Measurements from ENCODE around the gene LAMB4. TPM values are rescaled to one million over a fixed set of nuclear protein-coding genes. Genes with fewer than 3 reads are reported as not detected.

Gene LAMB4
- polyA plus RNA-seq, 2 of the 4 experiments (the other 2 are of a cell fraction), result 0.13 to 0.19 TPM

- Histone ChIP-seq H3K4me2 (no peak overlapping the region), H3K27ac (no peak overlapping the region), H3K4me3 (no peak overlapping the region), H3K4me1 (peaks cover 7% of the 10 kb centered on the region; the same call in 1 of the 3 replicates), H3K9me3 (no peaks in the 10 kb centered on the region)
- no peak for FAIRE-seq
- DNase-seq (ENCODE audit: low read depth in 1 of 2, low spot score in 1 of 2), result no peak
- ATAC-seq, result no peak
- CTCF ChIA-PET, result interaction anchor here (0.6 to 2.1 kb wide), 19 partner anchors 10 to 684 kb away, joined by 3 to 19 read pairs (median 4); partner anchors contain the start of gene CBLL1
- POLR2A ChIA-PET, result no interaction called here
- WGBS (ENCODE audit: missing lambda C conversion rate), result 93% methylated on average over 6 of the region's 6 CpGs
- TF ChIP-seq ZC3H11A (IDR thresholded peaks at IDR 0.05) (no peak), ELK1 (IDR thresholded peaks at IDR 0.05; ENCODE audit: low read depth, low read length) (no peak), NR3C1 (IDR thresholded peaks at IDR 0.05) (no peak)
Measured at GRCh38 chr7:108147031-108147563, 16.9 kb upstream of the LAMB4 start.

GRCh38 chr7:108146070-108146842, 16.1 kb upstream of the LAMB4 start:
- Histone ChIP-seq H3K27ac (no peak overlapping the region), H3K9me3 (no peaks in the 10 kb centered on the region), H3K4me1 (no peaks in the 10 kb centered on the region; the same call in 2 of the 3 replicates), H3K4me2 (no peak overlapping the region), H3K4me3 (no peak overlapping the region)
- POLR2A ChIA-PET, result no interaction called here
- TF ChIP-seq RAD21 (conservative IDR thresholded peaks at IDR 0.05 in 1 of 2, IDR thresholded peaks at IDR 0.05 in 1 of 2) (peak; percentile 94 to 95), JUN (IDR thresholded peaks at IDR 0.05) (no peak), SMC3 (IDR thresholded peaks at IDR 0.05) (peak; percentile 89), CHD2 (IDR thresholded peaks at IDR 0.05; ENCODE audit: low read length, partially characterized antibody) (no peak), CTCF (IDR thresholded peaks at IDR 0.05) (peak; percentile 91)
- DNase-seq (ENCODE audit: low read depth in 1 of 2, low spot score in 1 of 2), result peak; percentile 21 to 75
- no peak for FAIRE-seq
- ATAC-seq, result peak; percentile 69 to 77; a peak in 4 of 6 replicates
- WGBS (ENCODE audit: missing lambda C conversion rate), result 48% methylated on average over 12 of the region's 12 CpGs
- CTCF ChIA-PET, result interaction anchor here (0.6 to 2.4 kb wide), 55 partner anchors 8 to 945 kb away, joined by 3 to 19 read pairs (median 4); partner anchors contain the start of genes CBLL1 and LAMB4

- TF ChIP-seq HOXA7 (CRISPR knock-in tag; IDR thresholded peaks at IDR 0.05) (no peak), SREBF2 (IDR thresholded peaks at IDR 0.05) (no peak), JUN (IDR thresholded peaks at IDR 0.05) (no peak), CHD2 (IDR thresholded peaks at IDR 0.05; ENCODE audit: low read length, partially characterized antibody) (no peak), CBX8 (IDR thresholded peaks at IDR 0.05) (no peak), POLR2A (IDR thresholded peaks at IDR 0.05; ENCODE audit: low read length) (no peak), KDM1A (IDR thresholded peaks at IDR 0.05; ENCODE audit: low read depth) (no peak), REST (IDR thresholded peaks at IDR 0.05) (no peak), RAD21 (conservative IDR thresholded peaks at IDR 0.05 in 1 of 2, IDR thresholded peaks at IDR 0.05 in 1 of 2) (no peak), RNF2 (IDR thresholded peaks at IDR 0.05; ENCODE audit: borderline replicate concordance, low read depth) (no peak), POLR2AphosphoS2 (conservative IDR thresholded peaks at IDR 0.05; ENCODE audit: low read length) (no peak), HDAC2 (IDR thresholded peaks at IDR 0.05) (no peak), RARB (CRISPR knock-in tag; IDR thresholded peaks at IDR 0.05) (no peak)
- CTCF ChIA-PET, result interaction anchor here (0.6 to 2.4 kb wide), 38 partner anchors 8 to 944 kb away, joined by 3 to 19 read pairs (median 4); partner anchors contain the start of gene LAMB4
- 84% methylated on average over 6 of the region's 8 CpGs for WGBS (ENCODE audit: missing lambda C conversion rate)
- H3K4me2 ChIP-seq, result no peak overlapping the region
- no peak overlapping the region for H3K27ac ChIP-seq
- H3K4me1 ChIP-seq, result no peaks in the 10 kb centered on the region
- H3K9me3 ChIP-seq, result no peaks in the 10 kb centered on the region
- H3K4me3 ChIP-seq, result no peak overlapping the region
- ATAC-seq (no peak), FAIRE-seq (no peak), DNase-seq (ENCODE audit: low read depth in 1 of 2, low spot score in 1 of 2) (no peak)
- POLR2A ChIA-PET, result no interaction called here
Measured at GRCh38 chr7:108145401-108145800, 15.2 kb upstream of the LAMB4 start.

All from A549 (cell line).